CD4-positive, CD25-positive, alpha-beta regulatory T cell (primary cell): ENCODE measurements around the gene CRTAC1. TPM values are rescaled to one million over a fixed set of nuclear protein-coding genes. Genes with fewer than 3 reads are reported as not detected.

Experiments
- ATAC-seq, 2 donors: fragments of 150-1000 bp; cut with Tn5 transposase; one replicate each; pipeline ENCODE4 v1.10.0; 2021; ENCODE audit warnings: low read depth in 2 of 2, moderate number of reproducible peaks in 2 of 2, moderate library complexity in 1 of 2
- DNase-seq, 3 donors: peaks; one replicate each; pipeline versions ENCODE4 v3.0.0 to v3.0.0-alpha.2; 2012 to 2022; ENCODE audit warnings: mixed read lengths in 1 of 3
- H3K27ac ChIP-seq: one replicate; pipeline ENCODE4 v1.7.0; 2013; ENCODE audit warnings: mild to moderate bottlenecking, low read length; ENCODE audit not compliant: insufficient read depth, poor library complexity, severe bottlenecking
- H3K27me3 ChIP-seq: one replicate; pipeline ENCODE4 v1.7.0; 2013; ENCODE audit warnings: low read length; ENCODE audit not compliant: control insufficient read depth, insufficient read depth
- H3K36me3 ChIP-seq: one replicate; pipeline ENCODE4 v1.7.0; 2013; ENCODE audit warnings: mild to moderate bottlenecking, low read length, moderate library complexity; ENCODE audit not compliant: control insufficient read depth, insufficient read depth
- H3K4me1 ChIP-seq: 2 replicates; pipeline ENCODE4 v1.7.0; 2013; ENCODE audit warnings: mild to moderate bottlenecking, low read length; ENCODE audit not compliant: insufficient read depth, control insufficient read depth, poor library complexity, severe bottlenecking
- H3K4me3 ChIP-seq: one replicate; pipeline ENCODE4 v1.7.0; 2013; ENCODE audit warnings: low read depth, mild to moderate bottlenecking, low read length, moderate library complexity
- H3K9me3 ChIP-seq, 2 experiments: 1 replicate in 1 of 2; 2 replicates in 1 of 2; pipeline ENCODE4 v1.7.0; 2013; ENCODE audit warnings: low read length in 2 of 2, mild to moderate bottlenecking in 1 of 2, moderate library complexity in 1 of 2; ENCODE audit not compliant: control insufficient read depth in 2 of 2
- H3K27ac Mint-ChIP-seq, 3 donors: one replicate each; pipeline ENCODE4 v1.8.0; 2020 to 2022; ENCODE audit warnings: mild to moderate bottlenecking in 3 of 3, mixed read lengths in 3 of 3, moderate library complexity in 2 of 3
- H3K27me3 Mint-ChIP-seq: one replicate; pipeline ENCODE4 v1.8.0; 2022; ENCODE audit warnings: mild to moderate bottlenecking, mixed read lengths
- H3K36me3 Mint-ChIP-seq: one replicate; pipeline ENCODE4 v1.8.0; 2020; ENCODE audit warnings: mixed read lengths
- H3K4me1 Mint-ChIP-seq, 4 donors: one replicate each; pipeline ENCODE4 v1.8.0; 2020 to 2022; ENCODE audit warnings: mixed read lengths in 4 of 4, mild to moderate bottlenecking in 1 of 4
- H3K4me3 Mint-ChIP-seq, 4 donors: one replicate each; pipeline ENCODE4 v1.8.0; 2020 to 2022; ENCODE audit warnings: mild to moderate bottlenecking in 4 of 4, mixed read lengths in 4 of 4, moderate library complexity in 3 of 4
- H3K9me3 Mint-ChIP-seq, 7 donors: one replicate each; pipeline ENCODE4 v1.8.0; 2020 to 2022; ENCODE audit warnings: mixed read lengths in 7 of 7, mild to moderate bottlenecking in 3 of 7, moderate library complexity in 2 of 7
- polyA plus RNA-seq, 4 donors: library from polyadenylated mRNA; unstranded; fragments of 300-500 nt; fragmentation: Illumina TruSeq; gene quantifications; one replicate each; pipeline ENCODE4 v1.2.3, GENCODE V29; 2021
- total RNA-seq: library from RNA; stranded (reverse); gene quantifications from one replicate; pipeline ENCODE4 v1.2.3, GENCODE V29; 2022

CRTAC1 gene
- total and polyA plus RNA-seq, 5 donors from 2014 or later: not detected

- no peaks in the 10 kb centered on the region for H3K9me3 ChIP-seq
- H3K27ac ChIP-seq: no peak overlapping the region
- DNase-seq (no peak), ATAC-seq (no peak)
- H3K4me3 ChIP-seq: no peak overlapping the region
- Mint-ChIP-seq H3K36me3 (peaks cover 24% of the 10 kb centered on the region), H3K4me3 (no peak overlapping the region), H3K4me1 (peaks cover 0 to 21% (median 8%) of the 10 kb centered on the region in 4 donors), H3K27me3 (no peaks in the 10 kb centered on the region), H3K9me3 (no peaks in the 10 kb centered on the region), H3K27ac (peak overlapping the region in 2 of 3 donors; percentile 68 to 71)
- peaks cover 17% of the 10 kb centered on the region for H3K36me3 ChIP-seq
- no peaks in the 10 kb centered on the region for H3K27me3 ChIP-seq
- H3K4me1 ChIP-seq: no peaks in the 10 kb centered on the region
Measured at GRCh38 chr10:97861924-97862323, 168.5 kb downstream of the CRTAC1 start.

GRCh38 chr10:97861097-97861750, 169.2 kb downstream of the CRTAC1 start:
- H3K4me3 Mint-ChIP-seq: no peak overlapping the region

GRCh38 chr10:97858001-97858439, 172.4 kb downstream of the CRTAC1 start:
- H3K9me3 Mint-ChIP-seq: no peaks in the 10 kb centered on the region
- H3K36me3 ChIP-seq: peaks cover 13% of the 10 kb centered on the region
- no peaks in the 10 kb centered on the region for H3K27me3 ChIP-seq
- DNase-seq: peak in 1 of 3 donors; percentile 57
- peak overlapping the region in 1 of 4 donors; percentile 36 for H3K4me3 Mint-ChIP-seq
- H3K4me1 Mint-ChIP-seq: peaks cover 0 to 40% (median 17%) of the 10 kb centered on the region in 4 donors
- H3K36me3 Mint-ChIP-seq: peaks cover 12% of the 10 kb centered on the region
- H3K4me1 ChIP-seq: no peaks in the 10 kb centered on the region
- no peak overlapping the region for H3K4me3 ChIP-seq
- H3K27ac ChIP-seq: no peak overlapping the region
- H3K27ac Mint-ChIP-seq: peak overlapping the region in 1 of 3 donors; percentile 76
- no peaks in the 10 kb centered on the region for H3K27me3 Mint-ChIP-seq
- peak in 1 of 2 donors; percentile 28 for ATAC-seq
- H3K9me3 ChIP-seq: no peaks in the 10 kb centered on the region

More at GRCh38 chr10:97861097-97861750, 169.2 kb downstream of the CRTAC1 start:
- Mint-ChIP-seq H3K36me3 (peaks cover 24% of the 10 kb centered on the region), H3K27me3 (no peaks in the 10 kb centered on the region), H3K27ac (peak overlapping the region in 2 of 3 donors; percentile 68 to 71), H3K4me1 (peaks cover 0 to 22% (median 10%) of the 10 kb centered on the region in 4 donors), H3K9me3 (no peaks in the 10 kb centered on the region)
- H3K9me3 ChIP-seq: no peaks in the 10 kb centered on the region
- no peaks in the 10 kb centered on the region for H3K27me3 ChIP-seq
- ATAC-seq: no peak
- peaks cover 17% of the 10 kb centered on the region for H3K36me3 ChIP-seq
- no peak for DNase-seq
- no peak overlapping the region for H3K27ac ChIP-seq
- no peak overlapping the region for H3K4me3 ChIP-seq
- no peaks in the 10 kb centered on the region for H3K4me1 ChIP-seq

GRCh38 chr10:97854743-97855142, 175.7 kb downstream of the CRTAC1 start:
- DNase-seq: no peak
- Mint-ChIP-seq H3K27me3 (no peaks in the 10 kb centered on the region), H3K9me3 (no peaks in the 10 kb centered on the region), H3K36me3 (no peaks in the 10 kb centered on the region), H3K4me3 (peak overlapping the region in 1 of 4 donors; percentile 27), H3K27ac (peak overlapping the region in 1 of 3 donors; percentile 77), H3K4me1 (peaks cover 0 to 64% (median 37%) of the 10 kb centered on the region in 4 donors)
- H3K4me1 ChIP-seq: peaks cover 27% of the 10 kb centered on the region
- H3K4me3 ChIP-seq: no peak overlapping the region
- no peaks in the 10 kb centered on the region for H3K9me3 ChIP-seq
- H3K36me3 ChIP-seq: no peaks in the 10 kb centered on the region
- no peaks in the 10 kb centered on the region for H3K27me3 ChIP-seq
- no peak for ATAC-seq
- H3K27ac ChIP-seq: no peak overlapping the region

- H3K27ac Mint-ChIP-seq: peak overlapping the region in 1 of 3 donors; percentile 62
- no peaks in the 10 kb centered on the region for H3K9me3 Mint-ChIP-seq
- Histone ChIP-seq H3K4me1 (peaks cover 34% of the 10 kb centered on the region), H3K4me3 (no peak overlapping the region), H3K9me3 (no peaks in the 10 kb centered on the region), H3K27ac (no peak overlapping the region), H3K27me3 (no peaks in the 10 kb centered on the region), H3K36me3 (no peaks in the 10 kb centered on the region)
- ATAC-seq (no peak), DNase-seq (no peak)
- H3K27me3 Mint-ChIP-seq: no peaks in the 10 kb centered on the region
- peaks cover 0 to 65% (median 41%) of the 10 kb centered on the region in 4 donors for H3K4me1 Mint-ChIP-seq
- no peaks in the 10 kb centered on the region for H3K36me3 Mint-ChIP-seq
- peak overlapping the region in 3 of 4 donors; percentile 44 to 95 (median 57) for H3K4me3 Mint-ChIP-seq
Measured at GRCh38 chr10:97852840-97853405, 177.5 kb downstream of the CRTAC1 start.

- H3K9me3 Mint-ChIP-seq: no peaks in the 10 kb centered on the region
- Histone ChIP-seq H3K4me3 (peak overlapping the region; percentile 85), H3K4me1 (peaks cover 34% of the 10 kb centered on the region), H3K27me3 (no peaks in the 10 kb centered on the region), H3K36me3 (no peaks in the 10 kb centered on the region), H3K27ac (no peak overlapping the region), H3K9me3 (no peaks in the 10 kb centered on the region)
- DNase-seq (no peak), ATAC-seq (no peak)
- no peaks in the 10 kb centered on the region for H3K36me3 Mint-ChIP-seq
- H3K4me3 Mint-ChIP-seq: peak overlapping the region; percentile 89 to 98 (median 92)
- H3K4me1 Mint-ChIP-seq: peaks cover 0 to 64% (median 39%) of the 10 kb centered on the region in 4 donors
- H3K27me3 Mint-ChIP-seq: no peaks in the 10 kb centered on the region
- peak overlapping the region in 2 of 3 donors; percentile 48 to 79 for H3K27ac Mint-ChIP-seq
Measured at GRCh38 chr10:97852277-97852676, 178.1 kb downstream of the CRTAC1 start.

GRCh38 chr10:97851341-97852001, 178.9 kb downstream of the CRTAC1 start:
- ATAC-seq (peak; percentile 59 to 69), DNase-seq (peak in 2 of 3 donors; percentile 56 to 80)
- H3K36me3 Mint-ChIP-seq: no peaks in the 10 kb centered on the region
- no peaks in the 10 kb centered on the region for H3K27me3 ChIP-seq
- no peaks in the 10 kb centered on the region for H3K27me3 Mint-ChIP-seq
- H3K4me1 Mint-ChIP-seq: peaks cover 0 to 64% (median 37%) of the 10 kb centered on the region in 4 donors
- H3K4me3 ChIP-seq: peak overlapping the region; percentile 85
- H3K4me3 Mint-ChIP-seq: peak overlapping the region; percentile 89 to 98 (median 92)
- peak overlapping the region; percentile 15 to 79 (median 58) for H3K27ac Mint-ChIP-seq
- peaks cover 34% of the 10 kb centered on the region for H3K4me1 ChIP-seq
- H3K27ac ChIP-seq: peak overlapping the region; percentile 39
- no peaks in the 10 kb centered on the region for H3K9me3 ChIP-seq
- H3K36me3 ChIP-seq: no peaks in the 10 kb centered on the region
- no peaks in the 10 kb centered on the region for H3K9me3 Mint-ChIP-seq
